NCI-H226 (cell line): ENCODE results near the gene ABHD16B.
"Not testable (repeated sequence)": the region's sequence is repeated elsewhere in the genome, so short reads cannot be mapped to it uniquely, and the experiment has no call there.

Source experiments
- DNase-seq: peaks from one replicate; pipeline ENCODE4 v3.0.0-alpha.2; 2015

The ABHD16B gene

DNA sequence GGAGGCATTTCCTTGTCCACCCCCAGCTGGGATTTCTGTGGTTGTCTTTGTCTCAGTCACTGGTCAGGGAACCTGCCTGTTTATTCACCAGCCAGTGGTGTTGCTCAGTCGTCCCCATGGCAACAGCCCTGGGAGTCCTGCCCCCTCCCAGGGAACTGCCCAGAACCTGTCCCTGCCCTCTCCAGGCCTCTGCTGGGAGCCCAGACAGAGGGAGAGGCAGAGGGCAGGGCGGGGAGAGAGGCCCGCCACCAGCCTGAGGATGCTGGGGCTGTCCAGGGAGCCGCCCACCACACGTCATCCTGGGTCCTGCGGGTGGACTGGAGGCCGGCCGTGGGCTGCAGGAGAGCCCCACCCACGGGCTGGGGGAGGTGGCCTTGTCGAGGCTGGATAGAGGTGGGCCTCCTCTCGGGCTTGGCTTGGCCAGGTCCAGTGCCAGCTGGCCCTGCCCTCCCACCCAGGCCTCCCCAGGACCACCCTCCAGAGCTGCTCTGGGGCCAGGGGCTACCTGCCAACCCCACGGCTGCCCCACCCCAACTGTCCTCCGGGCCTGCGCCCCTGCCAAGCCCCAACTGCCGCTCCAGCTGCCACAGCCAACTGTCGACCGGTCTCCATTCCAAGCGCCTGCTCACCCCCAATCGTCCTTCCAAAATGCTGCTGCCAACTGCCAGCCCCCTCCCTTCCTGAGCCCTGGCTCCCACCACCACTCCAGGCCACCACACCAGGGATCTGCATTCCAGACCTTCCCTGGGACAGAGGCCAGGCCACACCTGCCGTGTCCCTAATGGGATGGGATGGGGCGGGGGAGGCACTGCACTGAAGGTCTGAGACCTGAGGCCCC, 26.1 kb upstream of the ABHD16B start:
- DNase-seq, result peak; percentile 99

GRCh38 chr20:63836458-63837344, 24.6 kb upstream of the ABHD16B start:
- no peak for DNase-seq

DNA sequence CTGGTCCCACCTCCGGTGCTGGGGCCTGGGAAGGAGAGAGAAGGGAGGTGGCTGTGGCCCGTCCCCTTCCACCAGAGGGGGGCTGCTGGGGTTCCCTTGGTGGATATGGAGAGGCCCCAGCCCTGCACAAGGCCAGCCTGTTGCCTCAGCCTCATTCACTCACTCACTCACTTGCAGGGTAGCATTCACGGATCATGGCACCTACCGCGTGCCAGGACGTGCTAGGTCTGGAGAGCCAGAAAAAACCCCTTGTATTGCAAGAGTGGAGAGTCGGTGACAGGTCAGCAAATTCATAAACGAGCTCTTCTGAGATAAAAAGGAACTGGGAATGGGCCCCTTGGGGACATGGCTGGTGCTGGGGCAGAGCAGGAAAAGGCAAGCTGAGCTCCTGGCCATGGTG, 23.8 kb upstream of the ABHD16B start:
- no peak for DNase-seq

DNA sequence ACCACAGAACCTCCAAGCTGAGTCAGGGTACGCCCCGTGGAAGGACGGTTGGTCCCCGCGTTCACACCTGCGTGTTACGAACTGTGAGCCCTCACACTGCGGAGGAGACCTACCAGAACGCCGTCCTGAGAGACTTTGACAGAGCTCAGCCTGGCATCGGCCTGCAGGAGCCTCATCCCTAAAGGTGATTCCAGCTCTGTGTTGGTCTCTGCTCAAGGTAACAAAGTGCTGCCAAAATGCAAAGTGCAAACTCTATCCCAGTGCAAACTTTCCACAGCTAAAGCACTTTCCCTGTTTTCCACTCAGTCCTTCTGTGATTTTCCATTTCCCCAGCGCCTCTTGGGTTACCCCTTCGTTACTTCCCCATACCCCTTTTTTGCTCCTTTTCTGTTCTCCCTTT, 21.7 kb upstream of the ABHD16B start:
- no peak for DNase-seq

- no peak for DNase-seq
Observed at GRCh38 chr20:63840405-63840828, 20.9 kb upstream of the ABHD16B start.

DNA sequence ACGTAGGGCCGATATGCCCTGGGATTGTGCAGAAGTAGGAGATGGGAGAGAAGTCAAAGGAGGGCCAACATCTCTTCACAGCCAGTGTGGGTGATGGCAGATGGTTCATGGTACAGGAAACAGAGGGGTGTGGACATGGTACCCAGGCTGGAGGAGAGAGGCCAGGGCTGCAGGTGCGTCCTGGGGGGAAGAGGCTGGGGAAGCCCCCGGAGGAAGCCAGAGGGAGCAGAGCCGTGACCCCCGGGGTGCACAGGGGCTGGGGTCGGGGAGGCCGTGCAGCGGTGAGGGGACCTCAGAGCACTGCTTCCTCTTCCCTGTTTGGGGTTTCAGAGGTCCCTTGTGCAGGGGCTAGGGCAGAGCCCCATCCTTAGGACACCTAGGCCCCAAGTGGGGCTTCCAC, 19.0 kb upstream of the ABHD16B start:
- no peak for DNase-seq

GRCh38 chr20:63843222-63843621, 18.1 kb upstream of the ABHD16B start:
- DNase-seq, result no peak

DNA sequence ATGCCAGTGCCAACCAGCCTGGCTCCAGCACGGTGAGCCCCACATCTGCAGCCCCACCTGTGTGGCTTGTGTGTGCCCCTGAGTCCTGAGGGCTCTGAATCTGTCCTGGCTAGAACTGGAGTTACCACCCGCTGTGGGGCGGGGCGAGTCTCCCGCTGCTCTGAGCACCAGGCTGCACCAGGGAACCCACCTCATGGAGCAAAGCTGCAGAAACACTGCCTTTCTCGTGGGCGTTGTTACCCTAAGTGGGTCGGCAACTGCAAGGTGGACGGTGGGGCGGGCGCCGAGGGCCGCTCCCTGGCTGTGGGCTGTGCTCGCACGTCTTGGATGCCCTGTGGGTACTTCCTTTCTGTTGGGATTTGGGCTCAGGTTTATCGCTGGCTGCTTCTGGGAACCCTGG, 17.5 kb upstream of the ABHD16B start:
- DNase-seq, result no peak

DNA sequence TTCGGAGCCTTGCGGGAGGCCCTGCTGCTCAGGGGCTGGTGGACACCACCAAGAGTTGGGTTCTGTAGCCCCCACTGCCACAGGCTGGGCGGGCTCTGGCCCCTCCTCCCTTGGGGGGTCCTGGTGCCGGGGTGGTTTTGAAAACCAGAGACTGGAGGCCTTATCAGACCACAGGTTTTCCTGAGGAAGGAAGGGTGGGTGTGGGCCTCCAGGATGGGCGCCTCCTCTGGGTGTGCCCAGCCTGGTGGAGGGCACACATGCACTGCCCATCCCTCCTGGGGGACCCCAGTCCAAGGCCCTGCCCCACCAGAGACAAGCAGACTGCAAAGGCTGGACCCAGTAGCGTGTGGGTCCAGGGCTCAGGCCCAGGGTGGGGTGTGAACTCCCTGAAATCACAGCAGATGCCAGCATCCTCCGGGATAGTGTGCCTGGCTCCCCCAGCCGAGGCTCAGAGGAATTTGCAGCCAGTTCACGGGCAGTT, 16.7 kb upstream of the ABHD16B start:
- no peak for DNase-seq

- peak; percentile 77 for DNase-seq
Observed at GRCh38 chr20:63846128-63846771, 15.0 kb upstream of the ABHD16B start.

GRCh38 chr20:63846888-63847236, 14.4 kb upstream of the ABHD16B start:
- DNase-seq, result no peak

- no peak for DNase-seq
Observed at GRCh38 chr20:63847237-63848002, 13.9 kb upstream of the ABHD16B start.

DNA sequence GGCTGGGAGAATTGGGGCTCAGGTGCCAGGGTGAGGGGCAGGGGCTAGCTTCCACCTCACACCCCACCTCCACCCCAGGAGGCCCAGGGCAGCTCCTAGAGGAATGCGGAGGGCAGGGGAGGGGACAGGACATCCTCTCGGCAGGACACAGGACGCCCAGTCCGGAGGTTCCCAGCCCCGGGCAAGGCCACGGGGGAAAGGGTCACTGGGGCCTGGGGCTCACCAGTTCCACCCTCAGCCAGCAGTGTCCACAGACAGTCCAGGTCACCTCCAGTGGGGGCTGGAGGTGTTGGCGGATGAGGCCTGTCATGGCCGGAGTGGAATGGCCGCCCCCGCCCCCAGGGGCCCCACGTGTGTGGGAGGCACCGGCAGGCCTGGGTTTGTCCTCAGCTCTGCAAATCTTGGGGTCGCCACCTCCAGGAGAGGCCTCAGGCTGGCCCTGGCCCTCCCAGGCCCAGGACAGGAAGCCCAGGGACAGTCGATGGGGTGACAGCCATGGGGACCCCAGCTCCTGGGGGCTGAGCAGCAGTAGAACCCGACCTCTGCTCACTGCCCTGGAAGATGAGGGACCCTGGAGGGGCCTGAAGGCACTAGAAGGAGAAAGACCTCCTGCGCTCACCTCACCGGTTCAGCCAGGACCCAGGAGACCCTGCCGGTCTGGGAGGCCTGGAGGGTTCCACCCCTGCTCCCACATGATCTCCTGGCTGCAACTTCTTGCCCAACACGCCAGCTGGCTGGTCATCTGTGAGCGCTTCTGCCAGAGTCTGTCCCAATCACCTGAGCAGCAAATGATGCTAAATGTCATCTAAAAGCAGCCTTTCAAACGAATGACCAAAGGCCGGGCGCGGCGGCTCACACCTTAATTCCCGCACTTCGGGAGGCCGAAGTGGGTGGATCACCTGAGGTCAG, 13.0 kb upstream of the ABHD16B start:
- no peak for DNase-seq

GRCh38 chr20:63850689-63851547, 10.4 kb upstream of the ABHD16B start:
- no peak for DNase-seq

DNA sequence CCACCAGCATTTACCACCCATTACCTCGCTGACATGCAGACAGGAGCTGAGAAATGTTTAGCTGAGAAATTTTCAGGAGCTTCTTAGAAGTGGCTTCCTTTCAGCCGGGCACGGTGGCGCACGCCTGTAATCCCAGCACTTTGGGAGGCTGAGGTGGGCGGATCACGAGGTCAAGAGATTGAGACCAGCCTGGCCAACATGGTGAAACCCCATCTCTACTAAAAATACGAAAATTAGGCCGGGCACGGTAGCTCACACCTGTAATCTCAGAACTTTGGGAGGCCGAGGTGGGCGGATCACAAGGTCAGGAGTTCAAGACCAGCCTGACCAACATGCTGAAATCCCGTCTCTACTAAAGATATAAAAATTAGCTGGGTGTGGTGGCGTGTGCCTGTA, 9.8 kb upstream of the ABHD16B start:
- DNase-seq, result not testable (repeated sequence)

DNA sequence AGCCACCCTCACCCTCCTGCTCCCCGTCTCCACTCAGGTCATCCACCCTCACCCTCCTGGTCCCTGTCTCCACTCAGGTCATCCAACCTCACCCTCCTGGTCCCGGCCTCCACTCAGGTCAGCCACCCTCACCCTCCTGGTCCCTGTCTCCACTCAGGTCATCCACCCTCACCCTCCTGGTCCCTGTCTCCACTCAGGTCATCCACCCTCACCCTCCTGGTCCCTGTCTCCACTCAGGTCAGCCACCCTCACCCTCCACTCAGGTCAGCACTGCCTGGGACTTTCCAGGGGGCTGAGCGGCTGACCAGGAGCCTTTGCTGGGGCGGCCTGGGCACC, 7.6 kb upstream of the ABHD16B start:
- DNase-seq, result not testable (repeated sequence)

GRCh38 chr20:63854069-63854765, 7.1 kb upstream of the ABHD16B start:
- DNase-seq, result peak; percentile 51

DNA sequence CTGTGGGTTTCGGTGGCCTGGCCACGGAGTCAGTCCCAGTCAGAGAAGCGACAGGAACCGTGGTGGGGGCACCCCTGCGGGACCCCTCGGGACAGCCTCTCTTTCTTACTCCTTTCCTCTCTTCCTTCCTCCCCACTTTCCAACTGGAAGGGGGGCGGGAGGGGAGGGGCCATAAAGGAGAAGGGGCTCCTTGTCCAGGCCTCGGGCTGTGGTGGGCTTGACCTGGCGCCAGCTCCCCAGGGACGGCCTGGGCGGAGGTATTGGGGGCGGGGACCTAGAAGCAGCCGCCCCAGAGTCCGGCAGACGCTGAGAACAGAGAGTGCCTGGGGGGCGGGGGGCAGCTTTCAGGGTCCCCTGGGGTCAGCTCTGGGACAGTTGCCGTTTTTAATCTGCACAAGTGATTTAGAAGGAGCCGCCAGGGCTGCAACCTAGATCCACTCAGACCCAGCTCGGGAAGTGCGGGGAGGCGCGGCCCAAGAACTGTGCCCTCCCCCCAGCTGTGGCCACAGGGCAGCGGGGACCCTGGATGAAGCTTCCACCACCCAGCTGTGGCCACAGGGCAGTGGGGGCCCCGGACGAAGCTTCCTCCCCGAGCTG, 6.4 kb upstream of the ABHD16B start:
- no peak for DNase-seq

- no peak for DNase-seq
Observed at GRCh38 chr20:63855363-63856097, 5.8 kb upstream of the ABHD16B start.
